Bronchial epithelial cell (primary cell): ENCODE data around the gene CKS1B. TPM values are rescaled to one million over a fixed set of nuclear protein-coding genes. Genes with fewer than 3 reads are reported as not detected.

Experiments
- DNase-seq: peaks from one replicate; pipeline ENCODE4 v3.0.0-alpha.2; 2010; ENCODE audit warnings: low read depth
- FAIRE-seq: peaks from 2 replicates; lab custom pipeline; 2011; peaks lifted over from hg19 to GRCh38; lab: Jason Lieb, UNC
- H3K27me3 ChIP-seq: 2 replicates; pipeline ENCODE4 v1.5.1; 2011; ENCODE audit warnings: low read length; ENCODE audit not compliant: control insufficient read depth, insufficient read depth
- H3K36me3 ChIP-seq: 2 replicates; pipeline ENCODE4 v1.5.1; 2011; ENCODE audit warnings: low read length; ENCODE audit not compliant: control insufficient read depth, insufficient read depth
- H3K4me3 ChIP-seq: 2 replicates; pipeline ENCODE4 v1.5.1; 2011; ENCODE audit warnings: mild to moderate bottlenecking, low read depth, low read length, control low read depth
- total RNA-seq: library from RNA; depleted of rRNA; stranded (reverse); fragments of >200 nt; gene quantifications from 2 replicates; pipeline ENCODE4 v1.2.1, GENCODE V29; 2014
- TF ChIP-seq, protein P1 (sequence below): IDR thresholded peaks from 2 replicates; pipeline ENCODE4 v1.5.1; 2011; ENCODE audit warnings: mild to moderate bottlenecking, moderate library complexity, low read length, control low read depth, inconsistent platforms; ENCODE audit not compliant: insufficient read depth, severe bottlenecking

Gene CKS1B
- total RNA-seq, 1 donor from 2014 or later, result 56.3 TPM

DNA sequence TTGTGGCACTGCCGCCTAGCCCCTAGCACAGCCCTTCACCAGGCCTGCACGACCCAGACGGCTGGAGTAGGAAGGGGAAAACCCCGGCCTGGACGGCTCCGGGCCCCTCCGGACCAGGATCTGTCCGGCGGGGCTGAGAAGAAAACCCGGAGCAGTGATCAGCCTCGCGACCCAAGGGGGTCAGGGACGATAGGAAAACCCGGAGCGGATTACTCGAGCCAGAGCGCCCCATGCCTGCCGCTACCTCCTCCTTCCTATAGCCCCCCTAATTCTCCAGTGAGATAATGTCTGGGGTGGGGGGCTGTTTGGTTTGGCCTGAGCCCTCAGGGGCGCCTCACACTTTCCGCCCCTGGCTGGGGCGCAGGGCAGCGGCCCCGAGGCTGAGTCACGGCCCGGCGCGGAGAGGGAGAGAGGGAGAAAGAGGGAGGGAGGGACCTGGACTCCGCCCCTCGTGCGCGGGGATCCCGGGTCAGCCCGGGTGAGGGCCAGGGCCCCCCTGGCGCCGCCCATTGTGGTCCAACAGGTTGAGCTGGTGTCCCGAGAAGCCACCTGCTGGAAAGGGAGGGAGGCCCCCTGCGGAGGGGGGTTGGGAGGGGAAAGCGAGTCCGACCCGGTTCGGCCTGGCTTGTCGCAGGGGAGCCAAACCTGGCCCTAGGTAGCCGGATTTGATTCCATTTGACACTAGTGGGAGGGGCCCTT is 26.4 kb downstream of the CKS1B start:
- TF ChIP-seq, protein P1, sequence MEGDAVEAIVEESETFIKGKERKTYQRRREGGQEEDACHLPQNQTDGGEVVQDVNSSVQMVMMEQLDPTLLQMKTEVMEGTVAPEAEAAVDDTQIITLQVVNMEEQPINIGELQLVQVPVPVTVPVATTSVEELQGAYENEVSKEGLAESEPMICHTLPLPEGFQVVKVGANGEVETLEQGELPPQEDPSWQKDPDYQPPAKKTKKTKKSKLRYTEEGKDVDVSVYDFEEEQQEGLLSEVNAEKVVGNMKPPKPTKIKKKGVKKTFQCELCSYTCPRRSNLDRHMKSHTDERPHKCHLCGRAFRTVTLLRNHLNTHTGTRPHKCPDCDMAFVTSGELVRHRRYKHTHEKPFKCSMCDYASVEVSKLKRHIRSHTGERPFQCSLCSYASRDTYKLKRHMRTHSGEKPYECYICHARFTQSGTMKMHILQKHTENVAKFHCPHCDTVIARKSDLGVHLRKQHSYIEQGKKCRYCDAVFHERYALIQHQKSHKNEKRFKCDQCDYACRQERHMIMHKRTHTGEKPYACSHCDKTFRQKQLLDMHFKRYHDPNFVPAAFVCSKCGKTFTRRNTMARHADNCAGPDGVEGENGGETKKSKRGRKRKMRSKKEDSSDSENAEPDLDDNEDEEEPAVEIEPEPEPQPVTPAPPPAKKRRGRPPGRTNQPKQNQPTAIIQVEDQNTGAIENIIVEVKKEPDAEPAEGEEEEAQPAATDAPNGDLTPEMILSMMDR, result peak; percentile 10
- H3K27me3 ChIP-seq, result no peaks in the 10 kb centered on the region
- peak overlapping the region; percentile 96 for H3K4me3 ChIP-seq
- peaks cover 8% of the 10 kb centered on the region for H3K36me3 ChIP-seq
- FAIRE-seq, result no peak
- peak; percentile 80 for DNase-seq

DNA sequence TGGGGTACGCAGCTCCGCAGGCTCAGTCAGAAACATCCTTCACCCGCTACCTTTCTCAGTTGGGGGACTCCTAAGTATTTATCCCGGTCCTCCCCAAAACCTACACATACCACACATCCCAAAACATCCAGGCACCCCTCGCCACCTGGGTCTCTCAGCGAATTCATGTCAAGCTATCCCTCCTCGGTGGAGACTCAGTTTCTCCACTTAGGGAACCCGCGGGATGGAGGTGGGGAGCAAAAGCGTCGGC is 26.9 kb downstream of the CKS1B start:
- Histone ChIP-seq H3K27me3 (no peaks in the 10 kb centered on the region), H3K4me3 (peak overlapping the region; percentile 96), H3K36me3 (peaks cover 11% of the 10 kb centered on the region)
- TF ChIP-seq, protein P1, result no peak
- FAIRE-seq, result no peak
- no peak for DNase-seq

DNA sequence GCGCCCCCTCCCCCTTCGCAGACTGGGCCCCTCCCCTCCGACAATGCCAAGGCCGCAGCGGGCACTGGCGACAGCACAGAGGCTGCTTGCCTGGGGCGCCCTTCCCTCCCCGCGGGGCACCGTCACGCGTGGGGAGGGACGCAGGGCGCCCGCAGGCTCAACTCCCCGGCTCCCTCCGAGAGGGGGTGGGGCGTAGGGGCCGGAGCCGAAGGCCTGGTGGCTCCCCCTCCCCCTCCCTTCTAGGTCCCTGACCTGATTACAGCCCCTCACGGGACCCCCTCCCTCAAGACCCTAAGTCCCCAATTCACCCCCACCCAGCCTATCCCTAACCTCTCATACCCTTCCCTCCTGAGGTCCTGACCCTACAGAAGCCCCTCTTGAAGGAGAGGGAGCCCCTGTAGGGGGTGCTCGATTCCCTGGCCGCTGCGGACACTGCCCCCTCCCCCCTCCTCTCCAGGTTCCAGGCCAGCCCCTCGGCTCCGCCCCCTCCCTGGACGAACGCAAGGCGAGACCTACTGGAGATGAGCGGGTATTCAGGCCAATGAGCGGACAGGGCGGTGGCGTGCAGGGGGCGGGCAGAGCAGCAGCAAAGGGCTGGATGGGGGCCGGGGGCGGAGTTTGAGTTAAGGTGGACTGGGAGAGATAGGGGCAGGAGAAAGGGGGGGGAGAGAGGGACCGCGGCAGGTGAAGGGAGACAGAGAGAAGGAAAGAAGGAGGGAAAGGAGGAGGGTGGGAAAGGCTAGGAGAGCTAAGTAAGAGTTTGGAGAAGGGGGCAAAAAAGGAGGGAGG is 27.4 kb downstream of the CKS1B start:
- Histone ChIP-seq H3K36me3 (peaks cover 16% of the 10 kb centered on the region), H3K4me3 (peak overlapping the region; percentile 96), H3K27me3 (no peaks in the 10 kb centered on the region)
- TF ChIP-seq, protein P1, result peak; percentile 32
- DNase-seq, result peak; percentile 94
- FAIRE-seq, result no peak

DNA sequence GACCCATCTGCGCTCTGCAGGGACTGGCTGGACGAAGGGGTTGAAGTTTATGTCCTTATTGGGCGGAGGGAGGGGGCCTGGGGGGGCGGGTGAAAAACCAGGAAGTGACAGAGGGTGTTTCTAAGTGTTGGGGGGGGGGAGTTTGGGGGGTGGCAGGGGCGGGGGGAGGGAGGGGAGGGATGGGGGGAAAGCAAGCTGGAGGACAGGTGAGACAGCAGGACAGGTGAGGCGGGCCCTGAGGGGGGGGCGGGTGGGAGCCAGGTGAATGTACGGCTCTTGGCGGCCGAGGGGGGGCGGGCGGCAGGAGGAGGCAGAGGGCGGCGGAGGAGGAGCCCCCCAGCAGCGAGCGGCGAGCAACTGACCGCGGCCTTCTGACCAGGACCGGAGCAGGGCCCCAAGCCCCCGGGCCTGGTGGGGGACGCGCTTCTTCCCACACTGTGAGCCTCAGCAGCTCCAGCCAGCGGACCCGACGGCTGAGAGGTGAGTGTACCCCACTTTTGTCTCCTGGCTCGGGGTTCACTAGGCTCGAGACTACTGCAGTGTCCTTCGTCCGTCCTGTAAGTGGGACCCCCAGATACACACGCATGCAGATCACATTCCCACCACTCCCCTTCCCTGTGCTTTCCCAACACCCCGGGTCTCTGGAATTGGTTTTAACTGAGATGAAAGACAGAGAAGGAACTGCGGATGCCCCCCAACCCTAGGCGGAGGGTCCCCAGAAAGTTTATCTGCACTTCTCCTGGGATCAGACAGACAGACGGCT is 28.2 kb downstream of the CKS1B start, which contains the start of gene ZBTB7B:
Gene ZBTB7B (plus strand): TSS at position 339 of the 763 bp plus-strand sequence. CDS start 11,859 bp downstream, outside the sequence.
- Histone ChIP-seq H3K4me3 (peak within 1 kb of the TSS; percentile 96), H3K36me3 (peaks cover 21% of the 10 kb centered on the region), H3K27me3 (no peaks in the 10 kb centered on the region)
- FAIRE-seq (no peak), DNase-seq (no peak)
- TF ChIP-seq, protein P1, result no peak

DNA sequence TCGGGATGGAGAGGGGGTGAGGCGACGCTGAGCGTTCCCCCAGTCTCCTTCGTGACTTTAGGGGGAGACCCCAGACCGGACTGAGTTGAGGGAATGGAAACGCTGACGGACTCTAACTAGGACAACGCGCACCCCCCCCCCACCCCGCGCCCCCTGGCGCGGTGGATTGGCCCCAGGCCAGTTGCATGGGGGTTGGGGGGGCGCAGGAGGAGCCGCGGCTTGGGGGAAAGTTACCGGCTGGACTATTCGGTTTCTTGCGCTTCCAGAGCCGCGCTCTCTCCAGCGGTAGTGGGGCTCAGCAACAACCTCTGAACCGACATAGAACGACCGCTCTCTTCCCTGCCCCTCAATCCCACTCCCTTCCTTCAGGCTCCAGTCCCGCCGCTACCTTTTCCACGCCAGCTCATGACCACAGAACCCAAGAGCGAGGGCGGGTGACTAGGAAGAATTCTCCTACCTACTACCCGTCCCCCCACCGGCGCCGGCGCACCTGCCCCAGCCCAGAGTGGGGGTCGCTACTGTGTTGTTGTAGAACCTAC is 28.8 kb downstream of the CKS1B start:
- DNase-seq (no peak), FAIRE-seq (no peak)
- Histone ChIP-seq H3K4me3 (peak overlapping the region; percentile 96), H3K27me3 (no peaks in the 10 kb centered on the region), H3K36me3 (peaks cover 23% of the 10 kb centered on the region)
- TF ChIP-seq, protein P1, result no peak
